ENCODE results near the gene P3H1.
"Not testable (repeated sequence)": the region's sequence is repeated elsewhere in the genome, so short reads cannot be mapped to it uniquely, and the experiment has no call there.

P3H1 gene, protein sequence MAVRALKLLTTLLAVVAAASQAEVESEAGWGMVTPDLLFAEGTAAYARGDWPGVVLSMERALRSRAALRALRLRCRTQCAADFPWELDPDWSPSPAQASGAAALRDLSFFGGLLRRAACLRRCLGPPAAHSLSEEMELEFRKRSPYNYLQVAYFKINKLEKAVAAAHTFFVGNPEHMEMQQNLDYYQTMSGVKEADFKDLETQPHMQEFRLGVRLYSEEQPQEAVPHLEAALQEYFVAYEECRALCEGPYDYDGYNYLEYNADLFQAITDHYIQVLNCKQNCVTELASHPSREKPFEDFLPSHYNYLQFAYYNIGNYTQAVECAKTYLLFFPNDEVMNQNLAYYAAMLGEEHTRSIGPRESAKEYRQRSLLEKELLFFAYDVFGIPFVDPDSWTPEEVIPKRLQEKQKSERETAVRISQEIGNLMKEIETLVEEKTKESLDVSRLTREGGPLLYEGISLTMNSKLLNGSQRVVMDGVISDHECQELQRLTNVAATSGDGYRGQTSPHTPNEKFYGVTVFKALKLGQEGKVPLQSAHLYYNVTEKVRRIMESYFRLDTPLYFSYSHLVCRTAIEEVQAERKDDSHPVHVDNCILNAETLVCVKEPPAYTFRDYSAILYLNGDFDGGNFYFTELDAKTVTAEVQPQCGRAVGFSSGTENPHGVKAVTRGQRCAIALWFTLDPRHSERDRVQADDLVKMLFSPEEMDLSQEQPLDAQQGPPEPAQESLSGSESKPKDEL

DNA sequence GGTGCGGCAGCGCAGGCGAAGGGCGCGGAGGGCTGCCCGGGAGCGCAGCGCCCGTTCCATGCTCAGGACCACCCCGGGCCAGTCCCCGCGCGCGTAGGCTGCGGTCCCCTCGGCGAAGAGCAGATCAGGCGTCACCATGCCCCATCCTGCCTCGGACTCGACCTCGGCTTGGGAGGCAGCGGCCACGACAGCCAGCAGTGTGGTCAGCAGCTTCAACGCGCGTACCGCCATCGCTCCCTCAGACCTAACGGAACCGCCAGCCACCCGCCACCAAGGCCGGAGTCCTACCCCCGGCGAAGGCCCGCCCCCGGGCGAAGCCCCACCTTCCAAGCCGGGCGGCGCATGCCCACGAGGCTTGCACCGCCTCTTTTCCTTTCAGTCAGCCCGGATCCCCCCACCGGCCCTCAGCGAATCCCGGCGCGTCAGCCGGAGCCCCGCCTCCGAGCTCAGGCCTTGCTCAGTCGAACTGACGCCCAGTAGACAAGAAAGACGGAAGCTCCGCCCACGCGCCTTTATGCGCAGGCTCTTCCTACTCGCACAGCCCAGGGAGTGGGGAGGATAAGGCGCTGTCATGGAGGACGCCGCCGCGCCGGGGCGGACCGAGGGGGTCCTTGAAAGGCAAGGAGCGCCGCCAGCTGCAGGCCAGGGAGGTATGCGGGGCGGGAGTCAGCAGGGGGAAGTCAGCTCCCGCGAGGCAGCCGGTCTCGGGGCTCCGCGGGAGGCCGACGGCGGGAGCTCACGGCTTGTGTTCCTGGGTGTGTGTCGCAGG is at the start of gene P3H1, which contains the start of gene C1orf50:
Gene P3H1, minus strand, starts transcription at position 288 of the 769 bp plus-strand sequence. Its CDS starts 57 bp downstream, at position 231.
Gene C1orf50, plus strand, starts transcription at position 509 of the 769 bp plus-strand sequence. Its CDS starts 63 bp downstream, at position 572.
- DNase-seq (ENCODE audit: low spot score) = peak; percentile 98

DNA sequence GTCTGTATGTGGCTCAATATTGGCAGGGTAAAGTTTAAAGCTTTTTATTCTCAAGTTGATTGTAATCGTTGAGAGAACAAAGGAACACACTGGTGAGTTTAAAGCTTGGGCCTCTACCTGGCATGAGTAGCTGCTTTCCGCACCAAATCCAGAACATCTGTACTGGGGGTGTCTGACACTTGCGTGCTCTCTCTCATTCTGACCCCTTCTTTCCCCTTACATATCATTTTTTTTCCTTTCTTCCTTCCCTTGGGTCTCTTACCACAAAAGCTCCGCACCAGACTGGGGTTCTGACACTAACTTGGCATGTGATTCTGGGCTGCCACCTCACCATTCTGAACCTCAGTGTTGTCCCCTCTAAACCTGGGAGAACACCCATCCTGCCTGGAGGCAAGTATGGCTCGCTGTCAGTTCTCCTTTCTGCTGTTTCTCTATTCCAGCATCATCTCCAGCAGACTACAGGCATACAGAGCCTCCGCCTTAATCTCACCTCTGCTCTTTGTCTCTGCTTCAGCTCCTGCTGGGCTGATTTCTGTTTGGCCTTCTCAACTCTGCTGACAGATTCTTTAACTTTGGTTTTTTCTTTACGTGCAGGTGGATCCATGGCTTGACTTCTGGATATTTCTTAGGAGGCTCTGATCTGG is 49.2 kb upstream of the P3H1 start:
- DNase-seq (ENCODE audit: low spot score) = no peak

DNA sequence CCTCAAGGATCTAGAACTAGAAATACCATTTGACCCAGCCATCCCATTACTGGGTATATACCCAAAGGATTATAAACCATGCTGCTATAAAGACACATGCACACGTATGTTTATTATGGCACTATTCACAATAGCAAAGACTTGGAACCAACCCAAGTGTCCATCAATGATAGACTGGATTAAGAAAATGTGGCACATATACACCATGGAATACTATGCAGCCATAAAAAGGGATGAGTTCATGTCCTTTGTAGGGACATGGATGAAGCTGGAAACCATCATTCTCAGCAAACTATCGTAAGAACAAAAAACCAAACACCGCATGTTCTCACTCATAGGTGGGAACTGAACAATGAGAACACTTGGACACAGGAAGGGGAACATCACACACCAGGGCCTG is 48.0 kb upstream of the P3H1 start:
- DNase-seq (ENCODE audit: low spot score) = not testable (repeated sequence)

DNA sequence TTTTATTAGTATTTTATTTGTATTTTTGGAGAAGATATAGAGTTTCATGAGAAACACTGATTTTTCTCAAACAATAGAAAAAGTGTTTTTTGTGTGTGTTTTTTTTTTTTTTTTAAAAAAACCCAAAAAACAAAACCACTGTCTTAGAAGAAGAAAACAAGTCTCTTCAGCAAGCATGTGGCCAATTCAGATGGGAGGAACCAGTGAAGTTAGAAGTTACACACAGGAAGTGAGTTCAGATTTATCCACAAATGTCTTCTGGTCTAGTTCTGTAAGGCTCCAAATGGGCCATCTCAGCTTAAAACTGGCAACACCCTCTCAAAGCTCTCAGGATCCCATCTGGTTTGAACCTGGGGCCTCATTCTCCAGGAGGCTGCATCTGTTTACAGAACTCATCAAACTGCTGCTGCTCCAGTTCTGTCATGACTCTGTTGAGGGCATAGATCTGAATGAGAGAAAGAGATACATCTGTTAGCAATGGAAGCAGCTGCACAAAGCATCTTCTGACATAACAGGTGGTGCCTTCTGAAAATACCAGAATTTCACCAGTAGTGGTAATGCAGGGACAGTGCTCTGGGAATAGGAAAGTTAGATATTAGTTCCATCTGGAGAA is 40.3 kb upstream of the P3H1 start:
- no peak for DNase-seq (ENCODE audit: low spot score)

DNA sequence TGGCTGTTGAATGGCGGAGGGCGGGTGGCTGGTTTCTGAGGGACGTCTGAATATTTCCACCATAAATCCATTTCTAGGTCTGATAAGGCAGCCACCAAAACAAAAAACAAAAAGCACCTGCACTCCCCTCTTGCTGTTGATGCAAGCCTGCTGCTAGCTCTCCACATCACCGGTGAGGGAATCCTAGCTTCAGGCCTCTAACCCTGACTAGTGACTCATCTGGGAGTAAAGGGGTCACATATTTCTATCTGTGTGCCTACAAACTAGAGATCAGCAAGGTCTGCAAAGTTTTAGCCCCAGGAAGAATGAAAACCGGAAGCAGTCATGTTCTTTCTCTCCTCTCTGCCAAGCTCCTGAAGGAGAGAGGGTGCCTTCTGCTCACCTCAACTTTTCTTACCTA is 39.8 kb upstream of the P3H1 start:
- no peak for DNase-seq (ENCODE audit: low spot score)

DNA sequence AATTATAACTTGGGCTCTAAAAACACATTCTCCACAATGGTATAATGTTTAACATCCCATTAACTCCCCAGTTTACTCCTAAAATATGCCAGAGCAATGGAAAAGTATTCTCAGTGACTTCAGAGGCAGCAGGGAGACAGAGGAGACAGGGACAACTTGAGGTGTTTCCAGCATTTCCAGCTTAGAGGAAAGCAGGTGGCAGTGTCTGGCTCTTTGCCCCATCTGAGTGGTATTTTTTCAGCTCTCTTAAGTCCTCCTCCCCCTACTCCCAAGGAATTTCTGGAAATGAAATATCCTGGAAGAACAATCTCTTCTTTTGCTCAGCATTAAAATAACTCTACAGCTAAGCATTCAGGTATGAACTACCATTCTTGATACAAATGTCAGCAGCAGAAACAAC is 39.3 kb upstream of the P3H1 start:
- DNase-seq (ENCODE audit: low spot score) = no peak

DNA sequence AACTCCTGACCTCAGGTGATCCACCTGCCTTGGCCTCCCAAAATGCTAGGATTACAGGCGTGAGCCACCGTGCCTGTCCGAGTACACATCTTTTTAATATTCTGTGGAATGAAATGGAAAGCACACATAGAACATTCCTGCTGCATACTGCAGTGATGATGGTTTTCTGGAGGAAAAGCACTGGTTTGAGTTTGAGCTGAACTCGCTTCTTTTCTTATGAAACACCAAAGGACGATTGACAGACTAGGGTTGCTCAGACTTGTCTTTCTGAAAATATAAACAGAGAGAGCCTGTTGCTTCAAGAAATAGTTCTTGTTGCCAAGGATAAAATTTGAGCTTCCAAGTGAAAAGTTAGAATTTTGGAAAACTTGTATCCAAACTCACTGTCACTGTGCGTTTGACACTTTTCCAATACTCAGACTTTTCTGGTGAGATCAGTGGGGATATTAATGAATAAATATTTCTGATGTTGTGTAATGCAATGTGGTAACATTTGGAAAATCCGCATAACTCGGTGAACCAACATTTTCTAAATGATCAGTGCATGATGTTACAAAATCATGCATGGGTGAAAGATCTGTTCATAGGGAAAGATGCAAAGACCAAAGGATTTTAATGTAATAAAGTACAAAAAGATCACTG is 35.1 kb upstream of the P3H1 start:
- DNase-seq (ENCODE audit: low spot score) = no peak

DNA sequence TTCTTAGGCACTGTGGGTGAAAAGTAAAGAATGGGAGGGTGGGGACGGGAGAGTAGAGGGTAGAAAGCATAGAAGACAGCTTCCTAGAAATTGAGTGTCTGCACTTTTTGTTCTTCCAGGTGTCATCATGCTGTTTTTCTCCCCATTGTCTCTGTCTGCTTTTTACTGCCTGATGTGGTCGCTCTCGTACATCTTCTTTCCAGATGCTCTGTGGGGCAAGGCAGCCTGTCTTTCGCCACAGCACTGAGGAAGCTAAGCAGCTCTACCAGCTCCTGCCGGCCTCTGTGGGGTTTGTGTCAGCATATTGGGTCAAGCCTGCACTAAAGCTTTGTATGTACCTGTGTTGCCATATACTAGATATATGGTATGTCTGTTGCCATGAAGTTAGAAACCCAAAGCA is 31.2 kb upstream of the P3H1 start:
- no peak for DNase-seq (ENCODE audit: low spot score)

DNA sequence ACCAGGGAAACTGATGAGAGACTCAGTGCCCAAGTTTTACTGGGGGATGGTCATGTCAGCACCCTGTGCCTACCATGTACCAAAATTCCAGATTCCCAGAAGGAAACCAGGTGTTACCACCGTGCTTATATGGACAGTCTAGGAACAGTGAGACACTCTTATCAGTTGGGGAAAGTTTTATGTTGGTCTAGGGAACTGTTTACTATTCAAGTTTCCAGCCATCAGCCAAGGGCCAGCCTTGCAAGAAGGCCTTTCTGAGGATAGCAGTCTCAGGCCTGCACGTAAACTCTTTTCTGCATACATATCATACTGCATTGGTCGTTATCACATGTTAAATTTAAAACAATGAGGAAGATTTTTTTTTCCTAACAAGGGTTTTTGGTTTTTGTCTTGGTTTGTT is 30.6 kb upstream of the P3H1 start:
- DNase-seq (ENCODE audit: low spot score) = no peak

DNA sequence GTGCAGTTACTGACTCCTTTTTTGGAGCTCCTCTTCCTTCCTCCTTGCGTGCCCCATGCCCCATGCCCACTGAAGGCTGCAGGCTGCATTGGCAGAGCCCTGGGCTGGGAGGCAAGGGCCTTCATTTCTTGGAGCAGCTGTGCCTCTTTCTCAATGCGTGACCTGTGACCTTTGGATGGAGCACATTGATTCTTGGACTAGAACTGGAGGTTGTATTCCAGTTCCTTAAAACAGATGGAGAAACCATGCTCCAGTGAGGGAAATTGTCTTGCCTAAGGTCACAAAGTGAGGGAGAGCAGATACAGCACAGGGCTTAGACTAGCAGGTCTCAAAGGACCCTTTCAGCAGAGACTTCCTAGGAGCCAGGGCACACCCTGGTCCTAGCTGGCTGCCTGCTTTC is 27.0 kb upstream of the P3H1 start:
- no peak for DNase-seq (ENCODE audit: low spot score)

DNA sequence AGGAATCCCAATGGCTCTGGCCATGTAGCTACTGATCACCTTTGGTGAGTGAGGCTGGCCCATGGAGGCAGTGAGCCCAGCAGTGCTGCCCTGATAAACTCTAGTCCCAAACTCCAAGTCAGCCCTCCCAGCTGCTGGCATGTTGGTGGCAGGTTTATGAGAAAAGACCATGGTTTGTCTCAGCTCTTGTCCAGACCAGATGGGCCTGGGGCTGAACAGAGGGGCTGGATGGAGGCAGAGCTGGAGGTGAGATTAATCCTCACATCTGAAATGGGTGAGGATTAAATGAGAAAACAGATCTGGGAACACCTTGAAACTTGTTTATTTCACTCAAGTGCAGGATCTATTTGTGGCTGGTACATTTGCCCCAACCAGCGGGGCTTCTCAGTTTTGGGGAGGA is 21.2 kb upstream of the P3H1 start:
- no peak for DNase-seq (ENCODE audit: low spot score)

DNA sequence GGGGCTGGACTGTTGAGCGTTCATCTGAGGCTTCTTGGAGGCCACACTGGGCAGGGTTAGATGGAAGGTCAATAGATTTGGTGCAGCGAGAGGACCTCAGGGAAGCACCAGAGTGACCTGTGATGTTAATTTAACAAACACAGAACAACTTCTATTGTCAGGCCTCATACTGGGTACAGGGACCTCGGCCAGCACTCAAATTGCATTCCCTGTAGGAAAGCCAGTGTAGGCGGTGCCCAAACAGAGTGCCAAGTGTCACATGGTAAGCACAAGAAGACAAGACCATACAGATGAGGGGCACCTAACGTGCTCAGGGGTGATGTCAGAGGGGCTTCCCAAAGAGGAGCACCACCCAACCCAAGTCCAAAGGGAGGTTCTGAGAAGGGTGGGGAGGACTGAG is 19.3 kb upstream of the P3H1 start:
- DNase-seq (ENCODE audit: low spot score) = no peak

DNA sequence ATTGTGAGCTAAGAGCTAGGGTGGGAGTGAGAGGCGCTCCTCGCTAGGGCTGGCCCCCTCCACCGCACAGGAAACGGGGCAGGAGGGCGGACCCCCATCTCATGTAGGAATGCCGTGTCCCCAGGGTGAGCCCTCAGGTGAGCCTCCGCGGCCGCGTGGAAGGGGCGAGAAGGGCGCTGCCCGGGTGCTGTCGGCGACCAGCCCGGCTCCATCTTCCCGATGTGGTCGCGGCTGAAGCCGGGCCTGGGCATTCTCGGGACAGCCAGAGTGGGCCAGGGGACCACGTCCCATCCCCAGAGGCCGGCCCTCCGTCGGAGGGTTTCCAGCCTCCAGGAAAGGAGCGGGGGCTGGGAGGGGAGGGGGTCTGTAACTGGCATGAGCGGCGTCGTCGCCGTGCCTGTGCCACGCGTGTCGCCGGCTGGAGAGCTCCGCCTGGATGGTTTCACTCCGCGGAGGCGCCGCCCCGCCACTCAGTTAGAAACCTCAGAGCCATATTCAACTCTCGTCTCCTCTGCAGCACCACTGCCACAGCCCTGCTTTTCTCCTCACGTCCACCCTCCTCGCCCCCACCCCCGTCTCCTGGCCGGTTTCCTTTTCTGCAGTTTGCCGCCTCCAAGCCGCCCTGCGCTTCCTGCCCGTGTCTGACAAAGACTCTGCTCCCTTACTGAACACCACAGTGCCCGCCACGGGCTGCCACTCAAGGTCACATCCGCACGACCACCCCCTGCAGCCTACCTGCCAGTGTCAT is 18.3 kb upstream of the P3H1 start, which contains the start of gene TMEM269:
Gene TMEM269, plus strand, starts transcription at position 46 of the 748 bp plus-strand sequence. CDS start 4,903 bp downstream, outside the sequence.
- no peak for DNase-seq (ENCODE audit: low spot score)

DNA sequence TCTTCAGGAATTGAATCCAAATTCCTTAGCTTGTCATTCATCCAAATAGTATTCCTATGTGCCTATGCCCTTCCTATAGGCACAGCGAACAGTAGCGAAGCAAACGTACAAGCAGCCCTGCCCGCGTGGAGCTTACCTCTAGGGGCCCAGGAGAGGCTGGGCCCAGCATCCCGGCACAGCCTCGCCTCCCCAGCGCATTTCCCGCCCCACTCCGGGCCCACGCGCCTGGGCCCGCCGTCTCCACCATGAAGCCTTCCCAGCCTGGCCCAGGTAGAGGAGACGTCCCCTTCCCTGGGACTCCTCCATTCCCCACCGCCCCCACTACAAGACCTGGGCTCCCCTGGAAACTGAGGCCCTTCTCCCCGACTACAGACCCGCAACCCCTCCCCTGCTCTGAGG is 17.7 kb upstream of the P3H1 start:
- DNase-seq (ENCODE audit: low spot score) = no peak

DNA sequence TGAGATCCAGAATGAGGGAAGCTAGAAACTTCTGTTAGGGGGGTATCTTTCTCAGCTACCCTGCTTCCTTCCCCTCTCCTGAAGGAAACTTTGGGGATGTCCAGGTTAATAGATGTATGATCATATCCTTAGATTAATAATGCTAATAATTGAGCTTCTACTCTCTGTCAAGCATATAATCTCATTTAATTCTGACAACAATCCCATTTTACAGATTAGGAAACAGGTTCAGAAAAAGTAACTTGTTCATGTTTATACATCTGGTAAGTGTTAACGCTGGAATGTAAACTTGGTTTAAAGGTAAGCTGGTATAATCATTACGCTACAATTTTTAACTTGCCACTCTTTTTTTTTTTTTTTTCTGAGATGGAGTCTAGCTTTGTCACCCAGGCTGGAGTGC is 16.3 kb upstream of the P3H1 start:
- no peak for DNase-seq (ENCODE audit: low spot score)

DNA sequence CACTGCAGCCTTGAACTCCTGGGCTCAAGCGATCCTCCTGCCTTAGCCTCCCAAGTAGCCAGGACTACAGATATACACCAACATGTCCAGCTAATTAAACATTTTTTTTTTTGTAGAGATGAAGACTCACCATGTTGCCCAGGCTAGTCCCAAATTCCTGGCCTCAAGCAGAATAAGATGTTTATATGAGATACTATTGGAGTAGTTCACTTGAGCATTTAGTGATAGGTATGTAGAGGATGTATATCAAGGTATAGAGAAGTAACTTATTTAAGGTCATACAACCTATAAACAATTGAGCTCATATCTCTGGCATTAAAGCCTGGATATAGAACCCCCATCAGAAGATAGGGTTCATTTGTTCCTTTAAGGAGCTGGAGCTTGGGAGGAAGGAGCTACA is 13.3 kb upstream of the P3H1 start:
- no peak for DNase-seq (ENCODE audit: low spot score)

DNA sequence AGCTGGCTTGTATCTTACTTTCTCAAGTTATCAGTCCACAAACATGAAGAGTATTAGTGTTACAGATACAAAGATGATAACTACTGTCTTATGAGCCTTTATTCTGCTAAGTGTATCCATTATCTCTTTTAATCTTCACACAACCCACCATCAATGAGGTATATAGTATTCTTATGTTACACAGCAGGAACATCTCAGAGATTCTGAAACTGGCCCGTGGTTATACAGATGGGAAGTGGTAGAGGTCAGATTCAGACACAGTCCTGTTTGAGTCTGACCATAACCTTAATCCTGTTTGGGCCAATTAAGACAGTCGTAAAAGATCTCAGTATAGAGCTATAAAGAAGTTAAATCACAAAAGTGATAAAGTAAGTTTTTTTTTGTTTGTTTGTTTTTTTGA is 12.9 kb upstream of the P3H1 start:
- no peak for DNase-seq (ENCODE audit: low spot score)

DNA sequence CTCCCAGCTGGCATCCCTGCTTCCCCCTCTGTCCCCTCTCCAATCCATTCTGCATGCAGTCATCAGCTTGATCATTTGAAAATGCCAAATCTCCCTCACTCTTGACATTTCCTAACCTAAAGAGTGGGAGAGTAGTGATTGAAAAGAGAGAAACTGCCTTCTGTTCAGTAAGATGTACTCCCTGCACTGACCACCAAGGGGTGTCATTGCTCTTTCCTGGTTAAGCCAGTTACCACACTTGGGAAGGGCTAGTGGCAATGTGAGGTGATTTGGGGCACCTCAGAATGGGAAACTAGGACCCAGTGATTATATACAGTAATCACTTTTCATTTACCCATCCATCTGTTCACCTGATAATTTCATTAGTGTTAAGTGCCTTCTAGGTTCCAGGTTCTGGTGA is 11.0 kb upstream of the P3H1 start:
- peak; percentile 75 for DNase-seq (ENCODE audit: low spot score)

DNA sequence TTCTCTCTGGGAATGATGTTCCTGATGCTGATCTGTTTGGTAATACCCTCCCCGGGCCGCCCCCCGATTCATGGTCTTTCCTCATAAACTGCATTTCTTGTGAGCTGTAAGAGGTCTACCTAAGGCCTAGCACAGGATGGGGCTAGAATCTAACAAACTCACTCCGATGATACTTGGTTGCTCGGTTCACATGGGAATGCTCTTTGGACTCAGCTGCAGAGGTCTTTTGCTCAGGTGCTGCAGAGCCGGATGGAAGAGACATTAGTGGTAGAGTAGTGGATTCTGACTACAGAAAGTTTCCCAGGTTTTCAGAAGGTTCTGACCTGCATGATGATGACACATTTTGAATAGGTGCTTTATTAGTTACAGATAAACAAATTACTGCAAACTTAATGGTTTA is 9.7 kb upstream of the P3H1 start:
- no peak for DNase-seq (ENCODE audit: low spot score)

DNA sequence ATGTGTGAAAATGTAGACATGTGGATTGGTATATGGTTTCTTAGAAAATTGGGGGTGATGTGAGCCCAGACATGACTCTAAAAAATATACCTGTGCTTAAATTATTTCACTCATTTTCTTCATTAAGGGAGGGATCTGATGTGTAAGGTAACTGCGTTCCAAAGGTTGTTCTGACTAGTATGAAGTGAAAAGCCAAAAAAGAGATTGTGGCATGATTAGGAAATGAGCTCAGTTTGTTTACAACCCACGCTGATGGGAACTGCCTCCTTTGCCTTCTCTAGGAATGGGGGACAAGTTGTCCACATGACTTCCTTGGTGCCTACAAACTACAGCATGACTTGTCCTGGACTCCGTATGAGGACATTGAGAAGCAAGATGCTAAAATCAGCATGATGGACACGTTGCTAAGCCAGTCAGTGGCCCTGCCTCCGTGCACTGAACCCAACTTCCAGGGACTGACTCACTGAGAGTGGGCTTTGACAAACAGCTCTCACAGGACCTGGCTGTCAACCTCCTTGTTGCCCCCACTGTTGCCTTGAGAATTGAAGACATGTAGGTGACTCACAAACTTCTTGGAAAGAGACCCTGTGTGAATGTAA is 8.2 kb upstream of the P3H1 start:
- no peak for DNase-seq (ENCODE audit: low spot score)

Data from AG08396 (cell line).